Measurements from ENCODE around the gene CLIC6.

- TF ChIP-seq CTCF (IDR thresholded peaks at IDR 0.05): no peak
- no peak for TF ChIP-seq POLR2A (IDR thresholded peaks at IDR 0.05)
These were observed 23.7 kb downstream of the CLIC6 start for GRCh38 chr21:34692458-34693020.
